HL-60 (cell line): Measurements from ENCODE around the gene DIS3L2.

Experiments used
- DNase-seq, 2 experiments: peaks; one replicate each; pipeline ENCODE4 v3.0.0-alpha.2; 2010 to 2020; ENCODE audit warnings: low read depth in 1 of 2, low spot score in 1 of 2
- H3K27ac ChIP-seq: fragments of 250-450 bp; sonication (Bioruptor Pico); replicated peaks from 2 replicates; pipeline ENCODE4 v1.5.1; 2020; ENCODE audit warnings: mild to moderate bottlenecking, moderate library complexity
- H3K27me3 ChIP-seq: fragments of 250-450 bp; sonication (Bioruptor Pico); 2 replicates; pipeline ENCODE4 v1.5.1; 2021; ENCODE audit warnings: mild to moderate bottlenecking, moderate library complexity; ENCODE audit not compliant: insufficient read depth, poor library complexity, severe bottlenecking
- H3K4me3 ChIP-seq: replicated peaks from 2 replicates; pipeline ENCODE4 v1.5.1; 2011; ENCODE audit warnings: mild to moderate bottlenecking, control low read depth, low read length; ENCODE audit not compliant: insufficient read depth
- GABPA ChIP-seq: IDR thresholded peaks from 2 replicates; pipeline ENCODE4 v1.6.1; 2012; ENCODE audit warnings: low read depth
- POLR2AphosphoS5 ChIP-seq: IDR thresholded peaks from 2 replicates; pipeline ENCODE4 v1.6.1; 2012; ENCODE audit warnings: low read depth
- REST ChIP-seq: IDR thresholded peaks from 2 replicates; pipeline ENCODE4 v1.6.1; 2012; ENCODE audit warnings: low read depth; ENCODE audit not compliant: insufficient replicate concordance
- SPI1 ChIP-seq: IDR thresholded peaks from 2 replicates; pipeline ENCODE4 v1.6.1; 2012; ENCODE audit warnings: low read depth, mild to moderate bottlenecking, borderline replicate concordance
- TF ChIP-seq, protein P1 (sequence below): IDR thresholded peaks from one replicate; pipeline ENCODE4 v1.5.1; 2011; ENCODE audit warnings: low read length, control low read depth, inconsistent platforms; ENCODE audit not compliant: insufficient read depth

The DIS3L2 gene

GRCh38 chr2:232349546-232349945 is 388.0 kb downstream of the DIS3L2 start:
- no peak for DNase-seq
- H3K27me3 ChIP-seq = peaks cover 36% of the 10 kb centered on the region
- no peak overlapping the region for H3K27ac ChIP-seq
- no peak for TF ChIP-seq POLR2AphosphoS5
- TF ChIP-seq, protein P1, sequence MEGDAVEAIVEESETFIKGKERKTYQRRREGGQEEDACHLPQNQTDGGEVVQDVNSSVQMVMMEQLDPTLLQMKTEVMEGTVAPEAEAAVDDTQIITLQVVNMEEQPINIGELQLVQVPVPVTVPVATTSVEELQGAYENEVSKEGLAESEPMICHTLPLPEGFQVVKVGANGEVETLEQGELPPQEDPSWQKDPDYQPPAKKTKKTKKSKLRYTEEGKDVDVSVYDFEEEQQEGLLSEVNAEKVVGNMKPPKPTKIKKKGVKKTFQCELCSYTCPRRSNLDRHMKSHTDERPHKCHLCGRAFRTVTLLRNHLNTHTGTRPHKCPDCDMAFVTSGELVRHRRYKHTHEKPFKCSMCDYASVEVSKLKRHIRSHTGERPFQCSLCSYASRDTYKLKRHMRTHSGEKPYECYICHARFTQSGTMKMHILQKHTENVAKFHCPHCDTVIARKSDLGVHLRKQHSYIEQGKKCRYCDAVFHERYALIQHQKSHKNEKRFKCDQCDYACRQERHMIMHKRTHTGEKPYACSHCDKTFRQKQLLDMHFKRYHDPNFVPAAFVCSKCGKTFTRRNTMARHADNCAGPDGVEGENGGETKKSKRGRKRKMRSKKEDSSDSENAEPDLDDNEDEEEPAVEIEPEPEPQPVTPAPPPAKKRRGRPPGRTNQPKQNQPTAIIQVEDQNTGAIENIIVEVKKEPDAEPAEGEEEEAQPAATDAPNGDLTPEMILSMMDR = no peak
- H3K4me3 ChIP-seq = no peak overlapping the region

DNA sequence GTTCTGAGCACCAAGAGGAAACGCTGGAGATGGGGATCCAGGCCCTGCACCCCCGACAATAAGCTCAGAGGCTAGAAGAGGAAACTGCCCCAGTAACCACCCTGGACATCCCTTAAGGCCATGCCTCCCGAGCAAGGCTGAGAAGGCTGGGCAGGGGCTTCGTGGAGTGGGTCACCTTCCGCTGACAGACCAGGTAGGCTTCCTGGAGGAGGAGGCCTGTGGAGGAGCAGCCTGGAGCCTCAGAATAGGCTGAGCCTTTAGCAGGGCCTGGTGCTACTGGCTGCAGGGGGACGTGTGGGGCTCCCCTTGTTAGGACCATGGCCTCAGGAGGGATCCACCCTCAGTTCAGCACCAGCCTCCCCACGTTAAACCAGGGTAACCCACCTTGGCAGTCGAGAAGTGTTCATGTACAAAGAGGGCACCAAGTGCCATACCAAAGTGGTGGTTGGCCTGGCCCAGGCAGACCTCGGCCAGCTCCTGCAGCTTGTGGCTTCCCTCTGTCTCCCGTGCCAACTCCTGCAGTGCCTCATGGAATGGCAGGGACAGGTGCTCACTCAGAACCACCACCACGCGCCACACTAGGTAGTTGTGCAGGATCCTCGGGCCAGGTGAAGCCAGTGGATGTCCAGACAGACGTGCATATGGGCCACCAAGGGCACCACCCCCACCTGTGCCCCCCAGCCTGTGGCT is 388.6 kb downstream of the DIS3L2 start:
- DNase-seq = no peak
- Histone ChIP-seq H3K27ac (no peak overlapping the region), H3K27me3 (peaks cover 36% of the 10 kb centered on the region), H3K4me3 (no peak overlapping the region)
- TF ChIP-seq, protein P1 = no peak
- TF ChIP-seq SPI1 = no peak
- TF ChIP-seq REST = no peak
- no peak for TF ChIP-seq POLR2AphosphoS5
- TF ChIP-seq GABPA = no peak

DNA sequence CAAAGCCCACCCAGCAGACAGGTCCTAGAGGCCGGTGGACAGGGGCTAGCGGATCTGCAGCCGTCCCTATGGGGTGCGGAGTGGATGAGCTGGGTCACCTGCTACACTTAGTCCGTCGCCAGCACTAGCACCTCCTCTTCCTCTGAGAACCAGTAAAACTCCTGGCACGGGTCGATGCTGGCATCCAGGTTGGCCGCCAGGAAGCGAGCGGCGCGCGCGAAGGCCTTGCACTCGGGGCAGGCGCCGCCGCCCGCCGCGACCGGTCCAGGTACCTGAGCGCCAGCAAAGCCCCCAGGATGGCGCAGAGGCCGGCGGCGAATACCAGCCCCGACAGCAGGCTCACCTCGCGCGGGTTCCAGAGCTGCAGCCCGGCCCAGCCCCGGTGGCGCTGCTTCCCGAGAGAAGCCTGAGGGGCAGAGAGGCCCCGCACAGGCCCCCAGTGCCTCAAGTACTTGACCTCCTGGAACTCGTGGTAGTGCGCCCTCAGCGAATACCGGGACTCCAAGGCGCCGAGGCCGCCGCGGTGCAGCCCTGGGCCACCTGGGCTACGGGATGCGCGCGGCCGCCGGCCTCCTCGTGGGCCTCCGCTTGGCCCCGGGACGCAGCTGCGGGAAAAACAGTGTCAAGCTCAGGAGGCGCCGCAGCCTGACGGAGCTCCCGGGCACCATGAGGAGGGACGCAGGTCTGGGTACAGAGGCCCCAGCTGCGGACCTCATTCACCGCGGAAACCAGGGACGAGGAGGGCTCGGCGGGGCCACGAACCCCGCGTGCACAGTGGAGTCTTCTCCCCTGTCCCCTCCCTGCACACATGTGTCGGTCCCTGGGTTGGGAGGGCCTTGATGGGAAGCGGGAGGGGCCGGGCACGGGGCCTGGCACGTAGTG is 389.5 kb downstream of the DIS3L2 start:
- Histone ChIP-seq H3K4me3 (no peak overlapping the region), H3K27ac (no peak overlapping the region), H3K27me3 (peaks cover 36% of the 10 kb centered on the region)
- no peak for DNase-seq
- TF ChIP-seq GABPA (no peak), POLR2AphosphoS5 (no peak), REST (no peak), SPI1 (no peak)
- TF ChIP-seq, protein P1 = no peak
